IPS-15b (cell line): ENCODE results near the gene MRPL20.

Source experiments
- H3K27me3 ChIP-seq: one replicate; pipeline ENCODE4 v1.6.1; 2013; ENCODE audit warnings: low read length; ENCODE audit not compliant: control insufficient read depth, insufficient read depth
- H3K36me3 ChIP-seq: one replicate; pipeline ENCODE4 v1.6.1; 2013; ENCODE audit warnings: low read length; ENCODE audit not compliant: control insufficient read depth, insufficient read depth
- H3K4me1 ChIP-seq: one replicate; pipeline ENCODE4 v1.6.1; 2013; ENCODE audit warnings: mild to moderate bottlenecking, low read length; ENCODE audit not compliant: control insufficient read depth, insufficient read depth
- H3K4me3 ChIP-seq: one replicate; pipeline ENCODE4 v1.5.1; 2013; ENCODE audit warnings: low read depth, low read length
- H3K9ac ChIP-seq: one replicate; pipeline ENCODE4 v1.6.1; 2013; ENCODE audit warnings: low read depth, mild to moderate bottlenecking, low read length
- H3K9me3 ChIP-seq: one replicate; pipeline ENCODE4 v1.6.1; 2013; ENCODE audit warnings: mild to moderate bottlenecking, low read length; ENCODE audit not compliant: control insufficient read depth, insufficient read depth

The MRPL20 gene

DNA sequence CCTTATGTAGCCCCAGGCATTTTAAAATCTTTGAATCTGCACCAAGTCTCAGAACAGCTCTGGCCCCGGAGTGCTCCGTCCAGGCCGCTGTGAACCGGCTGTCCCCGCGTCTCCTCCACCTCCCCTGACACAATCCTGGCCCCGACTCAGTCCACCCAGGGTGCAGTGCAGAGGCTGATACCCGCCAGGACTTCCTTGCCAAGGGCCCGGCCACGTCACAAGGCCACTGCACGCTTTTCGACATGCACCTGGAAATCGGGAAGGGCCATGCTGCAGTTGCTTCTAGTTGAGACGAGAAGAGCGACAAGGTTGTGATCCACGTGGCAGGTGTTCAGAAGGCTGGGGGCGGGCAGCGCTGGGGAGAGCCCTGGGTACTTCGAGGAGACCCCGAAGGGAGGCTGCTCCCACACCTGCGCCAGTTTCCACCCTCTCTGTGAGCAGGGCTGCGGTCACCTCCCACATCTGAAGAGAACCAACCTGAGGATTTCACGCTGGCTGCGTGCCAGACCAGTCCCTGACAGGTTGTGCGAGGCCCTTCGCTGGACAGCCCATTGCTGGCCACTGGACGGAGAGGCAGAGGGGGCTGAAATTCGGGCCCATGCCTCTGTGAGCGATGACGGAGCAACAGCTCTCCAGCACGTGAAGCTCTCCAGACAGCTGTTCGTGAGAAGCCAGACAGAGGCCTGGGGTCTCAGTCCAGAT, 35.1 kb upstream of the MRPL20 start:
- Histone ChIP-seq H3K36me3 (peaks cover 5% of the 10 kb centered on the region), H3K27me3 (no peaks in the 10 kb centered on the region), H3K9ac (peak overlapping the region; percentile 37), H3K9me3 (no peaks in the 10 kb centered on the region), H3K4me3 (no peak overlapping the region), H3K4me1 (no peaks in the 10 kb centered on the region)

DNA sequence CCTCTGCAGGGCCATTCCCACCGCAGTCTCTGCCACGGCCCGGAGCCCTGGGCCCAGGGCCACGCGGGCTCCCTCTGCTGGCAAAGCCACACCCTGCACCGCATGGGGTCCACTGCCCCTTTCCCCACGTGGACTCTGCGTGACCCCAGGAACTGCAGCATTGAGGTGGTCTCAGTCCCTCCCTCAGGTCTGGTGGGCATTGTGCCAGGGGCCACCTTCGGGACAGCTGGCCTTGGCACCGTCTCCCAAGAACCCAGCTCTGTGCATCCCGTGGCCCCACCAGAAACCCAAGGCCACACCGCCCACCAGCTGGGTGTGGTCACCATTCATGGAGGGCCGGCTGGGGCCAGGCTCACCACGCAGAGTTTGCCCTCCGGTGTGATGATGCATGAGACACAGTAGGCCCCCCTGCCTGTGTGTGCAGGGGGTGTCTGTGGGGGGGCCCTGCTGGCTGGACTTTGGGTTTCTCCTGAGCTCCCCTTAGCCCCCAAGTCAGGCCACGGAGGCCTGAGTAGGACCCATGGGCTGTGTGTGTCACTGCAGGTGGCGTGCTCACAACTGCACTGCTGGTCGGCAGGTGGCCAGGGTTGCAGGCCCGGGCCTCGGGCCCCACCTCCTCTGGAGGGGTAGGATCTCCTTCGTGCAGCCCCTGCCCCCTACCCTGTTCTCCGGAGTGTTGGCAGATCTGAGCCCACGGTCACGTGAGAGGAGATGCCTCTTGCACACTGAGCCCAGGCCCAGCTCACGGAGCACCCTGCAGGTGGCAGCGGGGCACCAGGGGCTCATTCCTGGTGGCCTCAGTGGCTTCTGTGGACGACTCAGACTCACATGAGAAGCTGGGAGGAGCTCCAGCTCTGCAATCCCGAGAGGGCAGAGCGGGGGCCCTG, 34.2 kb upstream of the MRPL20 start:
- H3K36me3 ChIP-seq = peaks cover 5% of the 10 kb centered on the region
- H3K9ac ChIP-seq = peak overlapping the region; percentile 37
- H3K9me3 ChIP-seq = no peaks in the 10 kb centered on the region
- peaks cover 3% of the 10 kb centered on the region for H3K4me1 ChIP-seq
- peaks cover 3% of the 10 kb centered on the region for H3K27me3 ChIP-seq
- no peak overlapping the region for H3K4me3 ChIP-seq

DNA sequence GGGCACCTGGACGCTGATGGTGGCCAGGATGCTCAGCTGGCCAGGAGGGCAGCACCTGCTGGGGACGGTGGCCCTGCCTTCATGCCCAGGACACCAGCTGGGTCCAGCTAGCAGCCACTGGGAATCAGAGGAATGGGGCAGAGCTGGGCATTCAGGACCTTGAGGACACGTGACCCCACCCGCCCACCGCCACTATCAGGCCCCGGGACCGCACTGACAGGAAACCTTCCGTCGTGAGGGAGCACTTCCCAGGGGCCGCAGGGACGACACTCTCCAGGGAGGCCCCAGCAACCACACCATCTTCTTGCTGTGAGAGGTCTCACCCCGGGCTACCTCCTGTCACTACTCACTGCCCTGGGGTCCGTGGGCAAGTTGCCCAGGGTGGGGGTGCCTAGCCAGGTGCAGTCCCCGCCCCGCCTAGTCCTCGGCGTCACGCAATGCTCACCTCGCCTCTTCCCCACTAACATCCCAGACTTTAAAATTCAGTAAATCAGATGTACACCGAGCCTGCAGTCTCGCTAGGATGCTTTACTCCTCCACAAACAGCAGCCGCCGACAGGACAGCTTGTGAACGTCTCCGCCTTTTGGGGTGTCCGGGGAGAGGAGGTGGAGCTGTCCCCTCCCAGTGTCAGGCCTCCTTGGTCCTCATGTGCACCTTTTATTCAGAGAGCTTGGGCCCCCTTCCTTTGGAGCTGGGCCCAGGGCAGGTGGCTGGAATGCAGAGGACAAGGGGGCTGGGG, 33.3 kb upstream of the MRPL20 start:
- Histone ChIP-seq H3K27me3 (peaks cover 3% of the 10 kb centered on the region), H3K9ac (no peak overlapping the region), H3K9me3 (no peaks in the 10 kb centered on the region), H3K4me1 (peaks cover 3% of the 10 kb centered on the region), H3K4me3 (no peak overlapping the region), H3K36me3 (peaks cover 5% of the 10 kb centered on the region)

DNA sequence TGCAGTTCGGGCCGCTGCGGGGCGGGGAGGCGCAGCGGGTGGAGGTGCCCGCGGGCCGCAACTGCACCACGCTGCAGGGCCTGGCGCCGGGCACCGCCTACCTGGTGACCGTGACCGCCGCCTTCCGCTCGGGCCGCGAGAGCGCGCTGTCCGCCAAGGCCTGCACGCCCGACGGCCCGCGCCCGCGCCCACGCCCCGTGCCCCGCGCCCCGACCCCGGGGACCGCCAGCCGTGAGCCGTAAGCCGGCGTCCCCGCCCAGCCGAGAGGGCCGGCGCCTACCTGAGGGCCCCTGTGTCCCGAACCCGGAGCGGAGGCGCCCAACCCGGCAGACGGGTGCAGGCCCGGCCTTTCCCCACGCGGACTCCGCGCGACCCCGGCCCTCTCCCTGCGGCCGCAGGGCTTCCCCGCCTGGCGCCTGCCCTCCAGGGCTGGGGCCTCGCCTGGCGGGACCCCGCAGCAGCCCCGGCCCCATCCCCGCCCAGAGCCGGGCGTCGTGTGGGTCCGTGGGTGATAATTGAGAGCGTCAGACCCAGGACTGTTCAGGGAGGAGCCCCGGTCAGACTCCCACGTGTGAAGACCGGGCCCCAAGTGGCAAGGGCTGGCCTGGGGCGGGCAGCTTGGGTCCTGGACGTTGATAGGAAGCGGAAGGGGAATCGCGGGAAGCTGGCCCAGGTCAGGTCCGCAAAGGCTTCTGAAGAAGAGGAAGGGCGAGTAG, 32.6 kb upstream of the MRPL20 start:
- Histone ChIP-seq H3K36me3 (peaks cover 5% of the 10 kb centered on the region), H3K4me1 (peaks cover 6% of the 10 kb centered on the region), H3K9ac (no peak overlapping the region), H3K9me3 (no peaks in the 10 kb centered on the region), H3K4me3 (no peak overlapping the region), H3K27me3 (peaks cover 3% of the 10 kb centered on the region)

DNA sequence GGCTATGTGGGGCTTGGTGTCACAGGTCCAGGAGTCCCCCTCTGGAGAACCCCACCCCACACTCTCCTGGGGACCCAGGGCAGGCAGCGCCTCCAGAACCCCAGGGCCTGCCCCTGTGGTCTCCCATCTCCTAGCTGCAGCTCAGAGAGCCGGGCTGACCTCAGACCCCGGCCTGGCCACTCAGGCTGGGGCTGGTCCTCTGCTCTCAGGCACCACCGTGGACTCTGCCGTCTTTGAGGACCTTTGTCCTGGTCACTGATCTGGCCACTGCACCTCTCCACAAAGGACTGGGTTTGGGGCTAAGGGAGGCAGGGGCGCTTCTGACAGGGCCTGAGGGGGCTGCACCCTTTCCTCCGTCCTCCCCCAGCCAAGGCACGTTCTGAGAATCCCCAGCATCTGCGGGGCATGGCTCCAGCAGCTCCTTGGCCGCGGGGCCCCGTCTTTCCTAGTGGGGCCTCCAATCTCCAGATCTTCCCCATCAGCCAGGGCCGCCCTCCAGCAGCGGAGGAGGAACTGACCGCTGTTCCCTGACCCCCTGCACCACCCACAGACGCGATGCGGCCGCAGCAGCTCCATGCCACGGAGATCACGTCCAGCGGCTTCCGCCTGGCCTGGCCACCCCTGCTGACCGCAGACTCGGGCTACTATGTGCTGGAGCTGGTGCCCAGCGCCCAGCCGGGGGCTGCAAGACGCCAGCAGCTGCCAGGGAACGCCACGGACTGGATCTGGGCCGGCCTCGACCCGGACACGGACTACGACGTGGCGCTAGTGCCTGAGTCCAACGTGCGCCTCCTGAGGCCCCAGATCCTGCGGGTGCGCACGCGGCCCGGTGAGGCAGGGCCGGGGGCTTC, 31.7 kb upstream of the MRPL20 start:
- no peak overlapping the region for H3K4me3 ChIP-seq
- peaks cover 5% of the 10 kb centered on the region for H3K36me3 ChIP-seq
- H3K9me3 ChIP-seq = no peaks in the 10 kb centered on the region
- peaks cover 7% of the 10 kb centered on the region for H3K4me1 ChIP-seq
- H3K27me3 ChIP-seq = peaks cover 3% of the 10 kb centered on the region
- peak overlapping the region; percentile 12 for H3K9ac ChIP-seq

DNA sequence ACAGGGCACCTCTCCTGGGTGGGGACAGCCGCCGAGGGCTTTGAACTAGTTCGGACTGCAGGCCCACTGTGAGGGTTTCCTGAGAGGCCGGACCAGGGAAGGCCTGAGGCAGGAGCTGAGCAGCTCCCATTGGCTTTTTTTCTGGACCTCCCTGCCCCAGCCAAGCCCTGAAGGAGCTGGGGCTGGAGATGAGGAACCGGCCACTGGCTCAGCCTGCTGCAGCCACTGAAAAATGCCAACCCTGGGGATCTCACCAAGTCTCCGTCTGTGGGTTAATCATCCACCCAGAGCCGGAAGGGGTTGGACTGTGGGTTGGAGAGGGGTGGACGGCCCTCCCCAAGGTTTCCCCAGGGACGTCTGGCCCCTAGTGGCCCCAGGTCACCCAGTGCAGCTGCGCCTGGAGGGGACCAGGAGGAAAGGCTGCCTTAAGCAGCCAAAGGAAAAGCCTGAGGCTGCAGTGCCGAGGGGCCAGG, 30.8 kb upstream of the MRPL20 start:
- Histone ChIP-seq H3K4me3 (no peak overlapping the region), H3K4me1 (peaks cover 7% of the 10 kb centered on the region), H3K27me3 (peaks cover 3% of the 10 kb centered on the region), H3K36me3 (peaks cover 5% of the 10 kb centered on the region), H3K9me3 (no peaks in the 10 kb centered on the region), H3K9ac (peak overlapping the region; percentile 12)

DNA sequence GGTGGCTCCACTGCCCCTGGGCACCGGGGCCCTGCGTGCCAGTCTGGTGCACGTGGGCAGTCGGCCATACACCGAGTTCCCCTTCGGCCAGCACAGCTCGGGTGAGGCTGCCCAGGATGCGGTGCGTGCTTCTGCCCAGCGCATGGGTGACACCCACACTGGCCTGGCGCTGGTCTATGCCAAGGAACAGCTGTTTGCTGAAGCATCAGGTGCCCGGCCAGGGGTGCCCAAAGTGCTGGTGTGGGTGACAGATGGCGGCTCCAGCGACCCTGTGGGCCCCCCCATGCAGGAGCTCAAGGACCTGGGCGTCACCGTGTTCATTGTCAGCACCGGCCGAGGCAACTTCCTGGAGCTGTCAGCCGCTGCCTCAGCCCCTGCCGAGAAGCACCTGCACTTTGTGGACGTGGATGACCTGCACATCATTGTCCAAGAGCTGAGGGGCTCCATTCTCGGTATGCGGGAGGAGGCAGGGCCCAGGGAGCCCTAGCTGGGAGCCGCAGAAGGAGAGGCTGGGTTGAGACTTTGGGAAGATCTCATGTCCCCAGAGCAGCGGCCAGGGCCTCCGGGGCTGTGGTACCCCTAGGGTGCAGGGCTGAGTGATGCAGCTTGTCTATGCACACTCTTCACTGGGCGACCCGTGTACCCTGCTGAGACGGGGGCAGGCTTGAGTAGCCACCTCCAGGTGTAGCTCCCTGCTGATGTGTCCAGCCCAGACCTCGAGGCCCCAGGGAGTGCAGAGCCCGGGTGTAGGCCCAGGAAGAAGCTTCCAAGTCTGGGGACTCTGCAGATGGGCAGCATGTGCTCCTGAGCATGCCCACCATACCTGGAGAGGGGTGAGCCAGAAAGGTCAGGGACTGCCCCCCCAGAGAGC, 30.2 kb upstream of the MRPL20 start:
- Histone ChIP-seq H3K4me1 (peaks cover 7% of the 10 kb centered on the region), H3K9me3 (no peaks in the 10 kb centered on the region), H3K4me3 (no peak overlapping the region), H3K36me3 (peaks cover 5% of the 10 kb centered on the region), H3K9ac (no peak overlapping the region), H3K27me3 (peaks cover 3% of the 10 kb centered on the region)

DNA sequence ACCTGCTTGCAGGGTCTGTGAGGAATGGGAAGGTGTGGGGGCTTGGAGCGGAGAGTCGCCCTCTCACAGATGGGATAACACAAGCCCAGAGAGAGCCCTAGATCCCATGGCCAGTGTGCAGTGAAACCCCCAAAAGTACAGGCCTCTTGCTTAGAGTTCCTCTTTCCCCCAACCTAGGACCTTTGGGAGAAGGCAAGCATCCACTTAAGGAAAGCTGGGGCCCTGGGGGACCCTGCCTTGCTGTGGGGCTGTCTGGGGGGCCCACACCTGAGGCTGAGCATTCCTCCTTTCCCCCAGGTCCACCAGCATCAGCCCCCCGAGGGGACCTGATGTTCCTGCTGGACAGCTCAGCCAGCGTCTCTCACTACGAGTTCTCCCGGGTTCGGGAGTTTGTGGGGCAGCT, 29.5 kb upstream of the MRPL20 start:
- peak overlapping the region; percentile 49 for H3K9ac ChIP-seq
- peaks cover 7% of the 10 kb centered on the region for H3K4me1 ChIP-seq
- peaks cover 3% of the 10 kb centered on the region for H3K27me3 ChIP-seq

DNA sequence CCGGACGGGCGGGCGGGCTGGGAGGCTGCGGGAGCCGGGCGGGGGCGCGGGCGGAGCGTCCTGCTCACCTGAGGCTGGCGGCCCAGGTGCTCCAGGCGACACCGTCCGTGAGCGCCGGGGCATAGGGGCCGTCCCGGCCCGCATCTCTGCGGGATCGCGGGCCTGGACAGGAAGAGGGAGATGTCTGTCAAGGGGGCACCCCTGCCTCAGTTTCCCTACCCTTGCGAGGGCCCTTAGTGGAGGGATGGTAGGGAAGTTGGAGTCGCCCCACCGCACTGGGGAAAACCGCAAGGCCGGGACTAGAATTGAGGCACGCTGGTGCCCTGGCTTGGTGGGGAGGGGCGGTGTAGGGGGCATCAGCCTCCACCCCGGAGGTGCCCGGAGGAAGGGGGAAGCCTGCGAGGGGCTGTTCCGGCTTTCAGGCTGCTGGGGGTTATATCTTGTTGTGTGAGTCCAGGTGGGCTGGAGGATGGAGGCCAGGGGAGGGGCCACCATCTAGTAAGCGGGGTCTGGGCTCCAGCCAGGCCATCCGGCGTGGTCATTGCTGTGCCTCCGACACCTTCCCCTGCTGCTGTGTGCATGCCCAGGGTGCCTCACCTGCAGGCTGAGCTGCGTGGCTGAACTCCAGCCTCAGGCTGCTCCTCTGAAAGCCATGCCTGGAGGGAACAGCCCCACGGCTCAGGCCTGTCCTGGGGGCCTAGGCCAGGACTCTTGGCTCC, 29.0 kb upstream of the MRPL20 start:
- Histone ChIP-seq H3K4me3 (peak overlapping the region; percentile 53), H3K36me3 (peaks cover 4% of the 10 kb centered on the region), H3K9ac (peak overlapping the region; percentile 49), H3K4me1 (peaks cover 7% of the 10 kb centered on the region), H3K27me3 (peaks cover 3% of the 10 kb centered on the region), H3K9me3 (no peaks in the 10 kb centered on the region)

More for the DNA sequence above, 29.5 kb upstream of the MRPL20 start:
- H3K36me3 ChIP-seq = peaks cover 5% of the 10 kb centered on the region
- no peaks in the 10 kb centered on the region for H3K9me3 ChIP-seq
- peak overlapping the region; percentile 53 for H3K4me3 ChIP-seq
